ENCODE results near the gene TNRC18.
A peak's percentile ranks its signal among the peaks of the same experiment; 100 is the strongest.
"Not testable (repeated sequence)": the region's sequence is repeated elsewhere in the genome, so short reads cannot be mapped to it uniquely, and the experiment has no call there.

The TNRC18 gene

GRCh38 chr7:5286933-5287332 lies 136.7 kb downstream of the TNRC18 start:
- DNase-seq = no peak

- DNase-seq = peak; percentile 74
These were observed 139.0 kb downstream of the TNRC18 start for GRCh38 chr7:5284304-5285281.

- DNase-seq = no peak
These were observed 140.0 kb downstream of the TNRC18 start for GRCh38 chr7:5283421-5284303.

- peak; percentile 38 for DNase-seq
These were observed 140.9 kb downstream of the TNRC18 start, which contains the start of gene SLC29A4 for GRCh38 chr7:5282543-5283316. Gene SLC29A4 (plus strand): TSS chr7:5282943. CDS start chr7:5287817, 4,874 bp downstream.

GRCh38 chr7:5281598-5282500 lies 141.8 kb downstream of the TNRC18 start:
- DNase-seq = not testable (repeated sequence)

GRCh38 chr7:5279734-5280133 lies 143.9 kb downstream of the TNRC18 start:
- DNase-seq = no peak

- no peak for DNase-seq
These were observed 144.9 kb downstream of the TNRC18 start for GRCh38 chr7:5278766-5279165.

GRCh38 chr7:5276611-5277010 lies 147.0 kb downstream of the TNRC18 start:
- DNase-seq = no peak

- not testable (repeated sequence) for DNase-seq
These were observed 147.5 kb downstream of the TNRC18 start for GRCh38 chr7:5276123-5276522.

GRCh38 chr7:5275510-5275909 lies 148.1 kb downstream of the TNRC18 start:
- not testable (repeated sequence) for DNase-seq

GRCh38 chr7:5274985-5275431 lies 148.6 kb downstream of the TNRC18 start:
- DNase-seq = not testable (repeated sequence)

- no peak for DNase-seq
These were observed 149.2 kb downstream of the TNRC18 start for GRCh38 chr7:5274441-5274840.

- not testable (repeated sequence) for DNase-seq
These were observed 149.7 kb downstream of the TNRC18 start for GRCh38 chr7:5273831-5274405.

- no peak for DNase-seq
These were observed 152.8 kb downstream of the TNRC18 start for GRCh38 chr7:5270788-5271187.

- DNase-seq = not testable (repeated sequence)
These were observed 153.5 kb downstream of the TNRC18 start for GRCh38 chr7:5269992-5270657.

- not testable (repeated sequence) for DNase-seq
These were observed 155.8 kb downstream of the TNRC18 start for GRCh38 chr7:5267829-5268228.

GRCh38 chr7:5266191-5267028 lies 157.2 kb downstream of the TNRC18 start:
- no peak for DNase-seq

- no peak for DNase-seq
These were observed 158.1 kb downstream of the TNRC18 start for GRCh38 chr7:5265320-5266190.
